Glutamatergic neuron (in vitro differentiated cells): ENCODE measurements around the gene EIF5. TPM values are rescaled to one million over a fixed set of nuclear protein-coding genes. Genes with fewer than 3 reads are reported as not detected.

ENCODE experiments used
- DNase-seq: peaks from one replicate; pipeline ENCODE4 v3.0.0; 2022
- H3K27ac Mint-ChIP-seq: one replicate; pipeline ENCODE4 v1.8.0; 2020; ENCODE audit warnings: mild to moderate bottlenecking, mixed read lengths, inconsistent platforms; ENCODE audit not compliant: unreplicated experiment
- H3K27me3 Mint-ChIP-seq: one replicate; pipeline ENCODE4 v1.8.0; 2020; ENCODE audit warnings: mild to moderate bottlenecking, moderate library complexity, mixed read lengths, inconsistent platforms; ENCODE audit not compliant: unreplicated experiment
- H3K36me3 Mint-ChIP-seq: one replicate; pipeline ENCODE4 v1.8.0; 2020; ENCODE audit warnings: mild to moderate bottlenecking, mixed read lengths, inconsistent platforms; ENCODE audit not compliant: unreplicated experiment
- H3K4me1 Mint-ChIP-seq: one replicate; pipeline ENCODE4 v1.8.0; 2020; ENCODE audit warnings: mild to moderate bottlenecking, low read depth, mixed read lengths, inconsistent platforms; ENCODE audit not compliant: unreplicated experiment
- H3K4me3 Mint-ChIP-seq: one replicate; pipeline ENCODE4 v1.8.0; 2020; ENCODE audit warnings: mild to moderate bottlenecking, mixed read lengths, inconsistent platforms; ENCODE audit not compliant: unreplicated experiment
- H3K9me3 Mint-ChIP-seq: one replicate; pipeline ENCODE4 v1.8.0; 2020; ENCODE audit warnings: mild to moderate bottlenecking, moderate library complexity, mixed read lengths, inconsistent platforms; ENCODE audit not compliant: unreplicated experiment
- total RNA-seq: library from RNA; stranded (reverse); fragmentation: NEBNext Ultra II Directional; extraction: Animal tissue kit (Norgen Biotek cat#: 25700); gene quantifications from one replicate; pipeline ENCODE4 v1.2.1, GENCODE V29; 2021; ENCODE audit not compliant: unreplicated experiment
- TF ChIP-seq, protein P1 (sequence below): fragments of 200-600 bp; sonication (generic); IDR thresholded peaks from one replicate; pipeline ENCODE4 v1.5.0; 2021; ENCODE audit not compliant: partially characterized antibody, unreplicated experiment

Gene EIF5
- total RNA-seq, 1 donor from 2014 or later = 232 TPM

- Mint-ChIP-seq H3K36me3 (no peaks in the 10 kb centered on the region), H3K4me1 (no peaks in the 10 kb centered on the region), H3K9me3 (peaks cover 2% of the 10 kb centered on the region), H3K4me3 (no peak overlapping the region), H3K27ac (no peak overlapping the region), H3K27me3 (peaks cover 2% of the 10 kb centered on the region)
- no peak for DNase-seq
- TF ChIP-seq, protein P1, sequence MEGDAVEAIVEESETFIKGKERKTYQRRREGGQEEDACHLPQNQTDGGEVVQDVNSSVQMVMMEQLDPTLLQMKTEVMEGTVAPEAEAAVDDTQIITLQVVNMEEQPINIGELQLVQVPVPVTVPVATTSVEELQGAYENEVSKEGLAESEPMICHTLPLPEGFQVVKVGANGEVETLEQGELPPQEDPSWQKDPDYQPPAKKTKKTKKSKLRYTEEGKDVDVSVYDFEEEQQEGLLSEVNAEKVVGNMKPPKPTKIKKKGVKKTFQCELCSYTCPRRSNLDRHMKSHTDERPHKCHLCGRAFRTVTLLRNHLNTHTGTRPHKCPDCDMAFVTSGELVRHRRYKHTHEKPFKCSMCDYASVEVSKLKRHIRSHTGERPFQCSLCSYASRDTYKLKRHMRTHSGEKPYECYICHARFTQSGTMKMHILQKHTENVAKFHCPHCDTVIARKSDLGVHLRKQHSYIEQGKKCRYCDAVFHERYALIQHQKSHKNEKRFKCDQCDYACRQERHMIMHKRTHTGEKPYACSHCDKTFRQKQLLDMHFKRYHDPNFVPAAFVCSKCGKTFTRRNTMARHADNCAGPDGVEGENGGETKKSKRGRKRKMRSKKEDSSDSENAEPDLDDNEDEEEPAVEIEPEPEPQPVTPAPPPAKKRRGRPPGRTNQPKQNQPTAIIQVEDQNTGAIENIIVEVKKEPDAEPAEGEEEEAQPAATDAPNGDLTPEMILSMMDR = no peak
These were observed 19.4 kb upstream of the EIF5 start for GRCh38 chr14:103314496-103315277.

DNA sequence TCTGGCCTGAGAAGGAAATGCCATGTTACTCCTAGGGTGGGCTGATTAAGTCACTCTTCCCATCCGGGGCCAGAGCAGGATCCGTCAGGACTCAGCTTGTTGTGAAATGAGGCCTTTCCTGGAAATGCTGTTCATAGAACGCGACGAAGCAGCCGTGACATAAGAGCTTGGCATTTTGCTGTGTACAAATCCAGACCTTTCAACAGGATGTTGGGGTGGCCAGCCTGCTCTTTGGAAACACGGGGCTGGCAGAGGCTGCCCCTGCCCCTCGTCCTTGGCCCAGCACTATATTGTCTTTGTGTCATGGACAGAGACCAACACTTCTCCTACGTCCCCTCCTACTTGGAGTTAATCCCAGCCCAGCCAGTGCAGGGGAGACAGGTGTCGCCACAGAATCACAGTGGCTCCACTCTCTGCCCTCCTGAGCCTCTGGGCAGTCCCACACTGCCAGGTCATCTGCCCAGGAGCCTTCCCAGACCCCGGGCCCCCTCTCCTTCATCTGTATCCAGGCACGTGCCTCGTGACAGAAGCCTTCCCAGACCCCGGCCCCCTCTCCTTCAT lies 18.6 kb upstream of the EIF5 start:
- peaks cover 2% of the 10 kb centered on the region for H3K9me3 Mint-ChIP-seq
- no peak overlapping the region for H3K4me3 Mint-ChIP-seq
- H3K36me3 Mint-ChIP-seq = no peaks in the 10 kb centered on the region
- peaks cover 2% of the 10 kb centered on the region for H3K27me3 Mint-ChIP-seq
- H3K27ac Mint-ChIP-seq = no peak overlapping the region
- DNase-seq = no peak
- H3K4me1 Mint-ChIP-seq = no peaks in the 10 kb centered on the region
- TF ChIP-seq, protein P1 = no peak

DNA sequence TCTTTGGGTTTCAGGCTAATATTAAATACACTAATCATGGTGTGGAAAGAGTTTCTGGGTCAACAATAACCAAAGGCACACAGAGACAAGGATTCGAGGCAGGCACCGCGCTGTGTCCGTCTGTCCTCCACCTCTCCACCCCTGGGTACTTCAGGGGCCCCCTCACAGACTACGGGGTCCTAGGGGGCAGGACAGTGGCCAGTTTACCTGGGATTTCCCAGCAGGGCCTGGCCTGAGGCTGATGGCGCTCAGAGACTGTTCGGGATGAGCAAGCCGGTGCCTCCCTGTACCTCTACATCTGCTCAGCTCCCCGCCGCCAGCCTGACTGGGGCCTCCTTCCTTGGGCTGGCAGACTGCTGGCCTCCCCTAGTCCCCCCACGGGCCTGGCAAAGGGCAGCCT lies 18.1 kb upstream of the EIF5 start:
- no peak overlapping the region for H3K4me3 Mint-ChIP-seq
- no peak overlapping the region for H3K27ac Mint-ChIP-seq
- peaks cover 2% of the 10 kb centered on the region for H3K9me3 Mint-ChIP-seq
- TF ChIP-seq, protein P1 = no peak
- no peaks in the 10 kb centered on the region for H3K36me3 Mint-ChIP-seq
- no peaks in the 10 kb centered on the region for H3K4me1 Mint-ChIP-seq
- H3K27me3 Mint-ChIP-seq = peaks cover 2% of the 10 kb centered on the region
- DNase-seq = no peak

DNA sequence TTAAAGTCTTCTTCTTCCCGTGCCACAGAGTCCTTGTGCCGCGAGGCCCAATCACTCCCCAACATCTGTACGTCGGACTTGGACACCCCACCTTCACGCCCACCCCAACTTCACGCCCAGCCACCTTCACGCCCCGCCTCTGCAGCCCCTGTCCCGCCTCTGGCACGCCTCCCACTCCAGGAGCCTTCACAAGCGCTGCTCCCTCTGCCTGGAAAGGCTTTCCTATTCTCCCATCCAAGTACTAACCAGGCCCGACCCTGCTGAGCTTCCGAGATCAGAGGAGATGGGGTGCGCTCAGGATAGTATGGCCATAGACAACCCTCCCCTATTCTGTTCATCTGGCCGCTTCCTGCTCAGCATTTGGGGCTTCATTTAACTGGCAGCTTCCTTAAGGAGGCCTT lies 17.3 kb upstream of the EIF5 start:
- Mint-ChIP-seq H3K27me3 (peaks cover 2% of the 10 kb centered on the region), H3K9me3 (peaks cover 2% of the 10 kb centered on the region), H3K36me3 (no peaks in the 10 kb centered on the region), H3K4me1 (no peaks in the 10 kb centered on the region), H3K27ac (no peak overlapping the region), H3K4me3 (no peak overlapping the region)
- no peak for DNase-seq
- TF ChIP-seq, protein P1 = no peak

GRCh38 chr14:103317251-103317650 lies 16.8 kb upstream of the EIF5 start:
- no peaks in the 10 kb centered on the region for H3K36me3 Mint-ChIP-seq
- H3K4me1 Mint-ChIP-seq = no peaks in the 10 kb centered on the region
- DNase-seq = no peak
- peaks cover 2% of the 10 kb centered on the region for H3K9me3 Mint-ChIP-seq
- H3K27me3 Mint-ChIP-seq = peaks cover 2% of the 10 kb centered on the region
- TF ChIP-seq, protein P1 = no peak
- H3K4me3 Mint-ChIP-seq = no peak overlapping the region
- no peak overlapping the region for H3K27ac Mint-ChIP-seq
